GM19035 (cell line): Measurements from ENCODE around the gene DDX56.

Source experiments
- ATAC-seq: cut with Tn5 transposase; IDR thresholded peaks from one replicate; pipeline ENCODE4 v1.9.1; 2021; ENCODE audit not compliant: unreplicated experiment

DDX56 gene, protein sequence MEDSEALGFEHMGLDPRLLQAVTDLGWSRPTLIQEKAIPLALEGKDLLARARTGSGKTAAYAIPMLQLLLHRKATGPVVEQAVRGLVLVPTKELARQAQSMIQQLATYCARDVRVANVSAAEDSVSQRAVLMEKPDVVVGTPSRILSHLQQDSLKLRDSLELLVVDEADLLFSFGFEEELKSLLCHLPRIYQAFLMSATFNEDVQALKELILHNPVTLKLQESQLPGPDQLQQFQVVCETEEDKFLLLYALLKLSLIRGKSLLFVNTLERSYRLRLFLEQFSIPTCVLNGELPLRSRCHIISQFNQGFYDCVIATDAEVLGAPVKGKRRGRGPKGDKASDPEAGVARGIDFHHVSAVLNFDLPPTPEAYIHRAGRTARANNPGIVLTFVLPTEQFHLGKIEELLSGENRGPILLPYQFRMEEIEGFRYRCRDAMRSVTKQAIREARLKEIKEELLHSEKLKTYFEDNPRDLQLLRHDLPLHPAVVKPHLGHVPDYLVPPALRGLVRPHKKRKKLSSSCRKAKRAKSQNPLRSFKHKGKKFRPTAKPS

DNA sequence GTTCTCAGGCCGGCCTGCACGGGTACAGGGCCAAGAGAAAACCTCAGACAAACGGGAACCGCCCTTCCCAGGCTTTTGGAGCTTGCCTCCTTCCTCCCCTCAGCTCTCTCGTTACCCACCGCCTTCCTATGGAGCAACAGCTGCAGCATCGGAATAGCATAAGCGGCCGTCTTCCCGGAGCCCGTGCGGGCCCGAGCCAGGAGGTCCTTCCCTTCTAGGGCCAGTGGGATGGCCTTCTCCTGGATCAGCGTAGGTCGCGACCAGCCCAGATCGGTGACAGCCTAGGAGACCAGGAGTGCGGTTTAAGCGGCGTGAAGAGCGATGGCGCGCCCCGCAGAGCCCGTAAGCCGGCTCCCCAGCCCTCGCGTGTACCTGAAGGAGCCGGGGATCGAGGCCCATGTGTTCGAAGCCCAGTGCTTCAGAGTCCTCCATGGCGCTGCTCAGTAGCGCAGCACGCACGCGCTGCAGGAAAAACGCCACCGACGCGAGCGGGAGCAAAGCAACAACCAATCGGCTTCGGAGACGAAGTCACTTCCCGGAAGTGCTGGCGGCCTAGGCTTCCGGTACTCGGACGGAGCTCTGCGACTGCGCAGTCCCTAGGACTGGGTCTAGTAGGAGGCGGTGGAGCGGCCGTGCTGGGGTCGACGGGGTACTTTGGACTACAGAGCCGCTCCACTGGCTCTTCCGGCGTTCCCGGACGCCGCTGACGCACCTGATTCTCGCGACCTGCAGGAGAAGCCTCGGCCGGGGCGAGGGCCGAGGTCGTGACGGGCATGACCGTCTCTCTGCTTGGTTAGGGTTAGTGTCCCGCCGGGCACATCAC lies at the start of gene DDX56:
TSS of gene DDX56 (minus strand) at position 445 of the 823 bp plus-strand sequence. CDS start at position 432, 13 bp downstream.
- ATAC-seq = peak; percentile 88

DNA sequence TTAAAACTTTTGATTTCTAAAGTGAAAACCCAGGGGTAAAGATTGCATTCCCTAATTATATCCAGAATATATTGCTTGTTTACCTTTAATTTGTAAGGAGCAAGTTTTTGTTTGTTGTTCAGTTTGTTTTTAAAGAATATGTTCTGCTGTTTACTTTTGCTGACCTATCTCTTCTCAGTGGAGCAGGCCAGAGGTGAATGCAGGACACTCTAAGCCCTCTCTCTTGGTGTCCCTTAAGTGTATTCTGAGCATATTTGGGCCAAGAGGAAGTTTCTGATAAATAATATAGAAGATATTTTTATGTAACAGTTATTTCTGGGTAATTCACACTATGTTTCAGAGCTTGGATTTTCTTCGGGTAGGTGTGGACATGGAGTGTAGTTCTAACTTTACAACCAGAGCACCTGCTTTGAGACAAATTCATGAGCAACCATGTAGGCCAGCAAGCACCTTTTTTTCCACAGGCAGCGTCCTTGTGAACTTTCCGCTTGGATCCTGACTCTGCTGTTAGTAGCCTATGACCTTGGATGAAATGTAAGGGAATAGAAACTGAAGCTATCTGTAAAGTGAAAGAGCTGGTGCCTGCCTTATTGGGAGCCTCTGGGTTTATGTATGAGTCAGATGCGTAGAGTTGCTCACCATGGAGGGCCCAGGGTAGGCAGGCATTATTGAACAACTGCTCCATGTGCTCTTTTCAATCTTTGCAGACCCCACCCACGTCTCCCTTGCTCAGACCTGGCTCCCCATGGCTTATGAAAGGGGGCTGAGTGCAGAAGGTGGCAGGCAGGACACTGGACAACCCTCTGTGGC lies 48.8 kb upstream of the DDX56 start:
- peak; percentile 62 for ATAC-seq

DNA sequence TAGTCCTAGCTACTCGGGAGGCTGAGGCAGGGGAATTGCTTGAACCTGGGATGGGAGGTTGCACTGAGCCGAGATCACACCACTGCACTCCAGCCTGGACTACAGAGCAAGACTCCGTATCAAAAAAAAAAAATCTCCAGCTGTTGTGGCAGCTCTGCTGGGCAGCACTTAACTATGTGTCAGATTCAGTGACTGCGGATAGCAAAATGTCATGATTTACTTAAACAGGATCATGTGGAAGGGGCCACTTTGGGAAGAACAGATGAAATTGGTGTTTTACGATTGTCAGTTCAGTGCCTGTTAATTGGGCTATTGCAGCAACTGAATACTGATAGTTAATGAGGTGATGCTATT lies 48.0 kb upstream of the DDX56 start:
- ATAC-seq = no peak

DNA sequence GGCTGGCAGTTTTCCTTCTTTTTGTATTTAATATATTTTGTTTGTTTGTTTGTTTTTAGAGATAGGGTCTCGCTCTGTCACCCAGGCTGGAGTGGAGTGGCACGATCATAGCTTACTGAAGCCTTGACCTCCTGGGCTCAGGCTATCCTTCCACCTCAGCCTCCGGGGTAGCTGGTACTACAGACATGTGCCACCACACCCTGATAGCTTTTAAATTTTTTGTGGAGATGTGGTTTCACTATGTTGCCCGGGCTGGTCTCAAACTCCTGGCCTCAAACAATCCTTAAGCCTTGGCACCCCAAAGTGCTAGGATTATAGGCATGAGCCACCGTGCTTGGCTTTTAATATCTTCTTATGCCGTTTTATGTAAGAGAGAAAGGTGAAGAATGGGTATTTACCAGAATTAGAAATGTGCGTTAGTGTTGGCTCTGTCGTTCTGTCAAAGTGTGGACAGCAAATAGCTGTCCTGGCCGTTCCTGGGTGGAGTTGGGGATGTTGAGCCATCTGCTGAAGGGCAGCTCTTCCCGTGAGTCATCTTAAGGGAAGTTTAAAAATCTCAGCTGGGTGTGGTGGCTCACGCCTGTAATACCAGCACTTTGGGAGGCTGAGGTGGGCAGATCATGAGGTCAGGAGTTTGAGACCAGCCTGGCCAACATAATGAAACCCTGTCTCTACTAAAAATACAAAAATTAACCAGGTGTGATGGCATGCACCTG lies 47.5 kb upstream of the DDX56 start:
- no peak for ATAC-seq

DNA sequence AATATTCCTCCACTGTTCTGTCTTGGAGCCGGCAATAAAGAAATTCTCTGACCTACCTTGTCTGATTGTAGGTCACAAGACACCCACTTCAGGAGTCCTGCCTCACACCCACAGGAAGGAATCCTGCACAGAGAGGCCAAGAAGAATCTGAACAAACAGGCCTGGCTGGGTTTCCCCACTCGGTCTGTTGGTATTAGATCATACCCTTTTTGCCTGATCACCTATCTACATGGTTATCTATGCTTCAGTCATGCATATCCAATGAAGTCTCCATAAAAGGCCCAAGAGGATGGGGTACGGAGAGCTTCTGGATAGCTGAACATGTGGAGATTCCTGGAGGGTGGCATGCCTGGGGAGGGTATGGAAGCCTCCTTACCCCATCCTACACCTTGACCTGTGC lies 45.0 kb upstream of the DDX56 start:
- no peak for ATAC-seq

DNA sequence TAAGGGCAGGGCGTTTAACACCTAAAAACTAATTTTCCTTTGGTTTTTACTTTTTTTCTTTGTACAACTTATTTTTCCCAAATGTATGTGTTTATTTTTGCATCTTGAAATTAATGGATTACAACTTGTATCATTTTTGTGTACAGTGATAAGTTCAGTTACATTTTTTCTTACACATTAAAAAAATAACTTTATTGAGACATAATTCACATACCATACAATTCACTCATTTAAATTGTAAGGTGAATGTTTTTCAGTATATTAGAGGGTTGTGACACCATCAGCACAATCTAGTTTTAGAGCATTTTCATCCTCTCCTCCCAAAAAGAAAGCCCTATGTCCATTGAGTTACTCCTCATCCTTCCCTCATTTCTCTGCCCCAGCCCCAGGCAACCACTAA lies 44.3 kb upstream of the DDX56 start:
- ATAC-seq = no peak

DNA sequence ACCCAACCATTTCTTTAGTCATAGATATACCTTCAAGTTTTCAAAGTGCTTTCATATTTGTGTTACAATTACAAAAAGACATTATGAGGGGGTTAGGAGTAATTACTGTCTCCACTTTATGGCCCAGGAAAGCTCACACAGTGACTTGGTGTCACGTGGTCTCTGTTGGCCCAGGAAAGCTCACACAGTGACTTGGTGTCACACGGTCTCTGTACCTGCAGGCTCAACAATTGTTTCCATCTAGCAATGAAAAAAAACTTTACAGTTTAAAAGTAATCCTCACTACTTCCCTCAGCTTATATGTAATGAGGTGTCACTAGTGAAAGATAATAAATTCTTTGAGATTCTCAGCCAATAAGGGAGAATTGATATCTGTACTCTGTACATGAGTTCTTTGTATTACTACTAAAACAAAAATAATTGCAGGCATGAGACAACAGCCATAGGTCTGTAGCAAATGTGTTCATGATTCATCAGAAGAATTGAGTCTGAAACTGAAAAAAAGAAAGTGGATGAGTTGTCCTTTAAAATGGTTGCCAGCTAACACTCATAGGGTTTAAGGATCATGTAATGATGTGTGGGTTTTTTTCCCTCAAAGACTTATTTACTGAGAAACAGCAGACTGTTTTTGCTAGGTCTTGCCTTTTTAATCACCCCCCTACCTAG lies 43.6 kb upstream of the DDX56 start:
- no peak for ATAC-seq

DNA sequence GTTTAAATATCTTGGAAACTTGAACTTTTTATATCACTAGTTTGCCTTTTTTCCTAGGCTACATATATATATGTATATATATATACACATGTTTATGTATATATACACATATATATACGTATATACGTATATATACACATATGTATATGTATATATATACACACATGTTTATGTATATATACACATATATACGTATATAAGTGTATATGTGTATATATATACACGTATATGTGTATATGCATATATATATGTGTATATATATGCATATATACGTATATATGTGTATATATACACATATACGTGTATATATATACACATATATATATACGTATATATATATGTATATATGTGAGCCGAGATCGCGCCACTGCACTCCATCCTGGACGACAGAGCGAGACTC lies 42.8 kb upstream of the DDX56 start:
- ATAC-seq = no peak

DNA sequence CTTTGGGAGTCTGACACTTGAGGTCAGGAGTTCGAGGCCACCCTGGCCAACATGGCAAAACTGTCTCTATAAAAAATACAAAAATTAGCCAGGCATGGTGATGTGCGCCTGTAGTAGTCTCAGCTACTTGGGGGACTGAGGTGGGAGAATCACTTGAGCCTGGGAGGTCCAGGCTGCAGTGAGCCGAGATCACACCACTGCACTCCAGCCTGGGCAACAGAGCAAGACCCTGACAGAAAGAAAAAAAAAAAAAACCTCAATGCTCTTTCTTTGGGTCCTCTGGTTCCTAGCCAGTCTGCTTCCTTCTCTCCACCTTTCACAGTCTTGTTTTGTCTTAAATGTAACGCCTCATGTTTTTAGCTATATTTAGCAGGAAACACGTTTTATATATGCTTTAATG lies 42.1 kb upstream of the DDX56 start:
- no peak for ATAC-seq

DNA sequence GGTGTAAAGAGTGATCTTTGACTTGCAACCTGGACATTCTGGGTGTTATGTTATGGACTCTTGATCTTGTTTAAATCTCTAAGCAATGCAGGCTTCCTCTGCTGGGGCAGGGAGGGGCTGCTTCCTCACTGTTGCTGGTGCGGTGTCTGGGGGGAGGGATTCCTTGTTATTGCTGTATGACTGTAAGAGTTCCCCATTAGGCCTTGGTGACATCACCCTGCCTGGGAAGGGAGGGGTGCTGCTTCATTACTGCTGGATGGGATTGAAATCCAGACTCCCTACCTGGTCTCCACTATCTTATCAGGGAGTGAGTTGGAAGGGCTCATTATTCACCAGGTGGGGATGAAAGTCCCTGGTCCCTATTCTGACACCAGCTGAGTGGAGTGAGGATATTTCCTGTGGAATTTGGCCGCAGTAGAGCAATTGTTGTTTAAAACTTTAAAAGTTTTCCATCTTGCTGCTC lies 41.5 kb upstream of the DDX56 start:
- ATAC-seq = no peak

DNA sequence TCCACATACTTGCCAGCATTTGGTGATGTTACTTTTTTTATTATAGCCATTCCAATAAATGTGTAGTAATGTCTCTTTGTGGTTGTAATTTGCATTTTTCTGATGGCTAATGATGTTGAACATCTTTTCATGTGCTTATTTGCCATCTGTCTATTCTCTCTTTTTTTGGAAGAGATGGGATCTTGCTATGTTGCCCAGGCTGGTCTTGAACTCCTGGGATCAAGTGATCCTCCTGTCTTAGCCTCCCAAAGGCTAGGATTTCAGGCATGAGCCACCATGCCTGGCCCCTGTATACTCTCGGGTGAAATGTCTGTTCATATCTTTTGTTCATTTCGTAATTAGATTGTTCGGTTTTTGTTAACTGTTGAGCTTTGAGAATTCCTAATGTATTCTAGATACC lies 36.1 kb upstream of the DDX56 start:
- ATAC-seq = no peak

DNA sequence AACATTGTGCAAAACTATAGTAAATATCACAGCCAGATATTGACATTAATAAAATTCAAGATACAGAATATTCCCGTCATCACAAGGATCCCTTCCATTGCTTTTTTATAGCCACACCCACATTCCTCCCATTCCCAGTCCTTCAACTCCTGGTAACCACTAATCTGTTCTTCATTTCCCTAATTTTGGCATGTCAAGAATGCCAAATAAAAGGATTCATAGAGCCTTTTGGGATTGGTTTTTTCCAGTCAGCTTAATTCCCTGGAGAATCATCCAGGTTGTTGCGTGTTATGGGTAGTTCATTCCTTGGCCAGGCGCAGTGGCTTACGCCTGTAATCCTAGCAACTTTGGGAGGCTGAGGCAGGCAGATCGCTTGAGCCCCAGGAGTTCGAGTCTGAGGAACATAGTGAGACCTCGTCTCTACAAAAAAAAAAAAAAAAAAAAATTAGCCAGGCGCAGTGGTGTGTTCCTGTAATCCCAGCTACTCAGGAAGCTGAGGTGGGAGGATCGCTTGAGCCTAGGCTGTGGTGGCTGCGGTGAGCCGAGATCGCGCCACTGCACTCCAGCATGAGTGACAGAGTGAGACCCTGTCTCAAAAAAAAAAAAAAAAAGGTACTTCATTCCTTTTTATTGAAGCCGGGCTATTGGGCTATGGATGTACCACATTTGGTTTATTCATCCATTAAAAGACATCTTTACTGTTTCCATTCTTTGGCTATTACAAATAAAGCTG lies 35.4 kb upstream of the DDX56 start:
- ATAC-seq = no peak

DNA sequence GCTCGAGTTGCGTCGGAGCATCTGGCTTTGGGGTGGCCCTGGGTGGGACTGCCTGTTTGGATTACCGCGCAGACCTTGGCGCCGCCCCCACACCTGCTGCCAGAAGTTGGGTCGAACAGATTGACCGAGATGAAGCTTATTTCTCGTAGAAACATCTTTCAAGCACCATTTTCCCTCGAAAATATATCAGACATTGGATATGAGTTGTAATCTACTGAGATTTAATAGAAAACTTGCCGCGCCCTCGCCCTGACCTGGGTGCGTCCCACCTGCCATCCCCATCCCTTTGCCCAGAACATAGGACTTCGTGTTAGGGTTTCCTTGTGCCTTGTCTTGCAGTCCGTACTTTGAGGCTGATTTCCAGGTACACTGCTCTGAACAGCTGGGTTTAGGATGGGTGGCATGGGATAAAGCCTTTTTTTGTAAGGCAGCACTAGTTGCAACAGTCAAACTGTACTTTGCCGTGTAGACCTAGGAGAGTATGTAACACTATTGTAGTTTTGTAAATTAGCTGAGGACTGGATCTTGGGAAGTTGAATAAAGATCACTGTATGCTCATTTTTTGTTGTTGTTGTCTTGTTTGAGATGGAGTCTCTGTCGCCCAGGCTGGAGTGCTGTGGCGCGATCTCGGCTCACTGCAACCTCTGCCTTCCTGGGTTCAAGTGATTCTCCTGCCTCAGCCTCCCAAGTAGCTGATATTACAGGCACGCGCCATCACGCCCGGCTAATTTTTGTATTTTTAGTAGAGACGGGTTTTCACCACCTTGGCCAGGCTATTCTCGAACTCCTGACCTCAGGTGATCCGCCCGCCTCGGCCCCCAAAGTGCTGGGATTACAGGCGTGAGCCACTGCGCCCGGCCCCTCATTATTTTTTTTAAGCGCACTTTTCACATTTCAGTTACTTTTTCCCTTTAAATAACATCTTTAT lies 33.7 kb upstream of the DDX56 start:
- ATAC-seq = no peak

DNA sequence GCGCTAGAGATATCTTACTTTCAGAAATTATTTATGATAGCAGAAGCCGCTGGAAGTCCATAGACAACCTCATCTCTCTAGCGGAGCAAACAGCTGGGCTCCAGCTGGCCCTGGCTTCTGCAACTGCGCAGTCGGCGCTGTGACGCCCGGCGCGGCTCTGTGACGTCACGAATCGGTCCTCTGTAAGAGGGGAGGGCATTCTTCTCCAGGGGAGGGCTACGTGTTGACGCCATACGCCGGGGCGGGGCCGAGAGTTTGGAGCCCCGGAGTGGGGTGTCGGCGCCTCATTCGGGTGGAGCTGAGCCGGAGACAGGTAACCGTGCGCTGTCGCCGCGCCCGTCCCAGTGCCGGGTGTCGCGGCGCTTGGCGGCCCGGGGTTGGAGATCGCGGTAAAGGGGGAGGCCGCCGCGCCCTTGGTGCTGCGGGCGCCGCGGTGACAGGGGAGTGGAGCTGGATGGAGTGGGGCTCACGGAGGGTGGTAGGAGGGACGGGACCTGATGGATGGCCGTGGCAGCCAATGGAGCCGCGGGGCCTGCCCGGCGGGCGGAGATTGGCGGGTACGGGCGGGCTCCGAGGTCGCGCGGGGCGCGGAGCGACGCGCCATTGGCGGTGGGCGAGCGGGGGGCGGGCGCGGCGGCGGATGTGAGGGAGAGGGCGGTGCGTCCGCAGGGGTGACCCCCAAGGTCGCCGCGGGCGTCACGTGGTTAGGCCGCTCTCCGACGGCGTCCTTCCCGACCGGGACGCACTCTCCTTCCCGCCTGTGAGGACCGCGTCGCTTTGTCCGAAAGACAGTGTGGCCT lies 32.8 kb upstream of the DDX56 start, which contains the start of gene OGDH:
TSS of gene OGDH (plus strand) at position 287 of the 800 bp plus-strand sequence. CDS start 17,717 bp downstream, outside the sequence.
- peak; percentile 92 for ATAC-seq

DNA sequence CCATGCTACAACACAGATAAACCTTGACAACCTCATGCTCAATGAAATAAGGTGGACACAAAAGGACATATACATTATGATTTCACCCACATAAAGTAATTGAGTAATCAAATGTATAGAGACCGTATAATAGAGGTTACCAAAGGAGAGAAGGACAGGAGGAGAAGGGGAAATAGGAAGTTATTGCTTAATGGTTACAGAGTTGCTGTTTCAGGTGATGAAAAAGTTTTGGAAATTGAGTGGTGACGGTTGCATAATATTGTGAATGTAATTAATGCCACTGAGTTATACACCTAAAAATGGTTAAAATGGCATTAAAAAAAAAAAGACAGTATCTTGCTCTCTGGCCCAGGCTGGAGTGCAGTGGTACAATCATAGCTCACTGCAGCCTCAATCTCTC lies 31.2 kb upstream of the DDX56 start:
- ATAC-seq = no peak

DNA sequence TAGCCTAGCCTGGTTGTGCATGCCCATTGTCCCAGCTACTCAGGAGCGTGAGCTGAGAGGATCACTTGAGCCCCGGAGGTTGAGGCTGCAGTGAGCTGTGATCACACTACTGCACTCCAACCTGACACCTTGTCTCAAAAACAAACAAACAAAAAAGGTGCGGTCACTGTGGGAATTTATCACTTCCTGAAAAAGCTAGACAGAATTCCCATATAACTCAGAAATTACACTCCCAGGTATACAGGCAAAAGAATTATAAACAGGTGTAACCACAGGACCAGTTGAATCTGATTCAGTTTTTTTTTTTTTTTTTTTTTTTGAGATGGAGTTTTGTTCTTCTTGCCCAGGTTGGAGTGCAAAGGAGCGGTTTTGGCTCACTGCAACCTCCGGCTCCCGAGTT lies 29.5 kb upstream of the DDX56 start:
- no peak for ATAC-seq

DNA sequence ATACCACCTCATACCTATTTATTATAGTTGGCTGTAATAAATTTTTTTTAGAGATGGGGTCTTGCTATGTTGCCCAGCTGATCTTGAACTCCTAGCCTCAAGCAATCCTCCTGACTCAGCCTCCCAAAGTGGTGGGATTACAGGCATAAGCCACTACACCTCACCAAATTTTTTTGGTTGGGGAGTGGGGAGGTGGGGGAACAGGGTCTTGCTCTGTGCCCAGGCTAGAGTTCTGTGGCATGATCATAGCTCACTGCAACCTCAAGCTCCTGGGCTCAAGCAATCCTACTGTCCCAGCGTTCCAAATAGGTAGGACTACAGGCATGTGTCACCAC lies 28.8 kb upstream of the DDX56 start:
- no peak for ATAC-seq
